ENCODE measurements around the gene EHD4. TPM values are rescaled to one million over a fixed set of nuclear protein-coding genes. Genes with fewer than 3 reads are reported as not detected.
A peak's percentile ranks its signal among the peaks of the same experiment; 100 is the strongest.

The EHD4 gene
- total RNA-seq, 2 donors from 2014 or later: 13.8 to 16.9 TPM

DNA sequence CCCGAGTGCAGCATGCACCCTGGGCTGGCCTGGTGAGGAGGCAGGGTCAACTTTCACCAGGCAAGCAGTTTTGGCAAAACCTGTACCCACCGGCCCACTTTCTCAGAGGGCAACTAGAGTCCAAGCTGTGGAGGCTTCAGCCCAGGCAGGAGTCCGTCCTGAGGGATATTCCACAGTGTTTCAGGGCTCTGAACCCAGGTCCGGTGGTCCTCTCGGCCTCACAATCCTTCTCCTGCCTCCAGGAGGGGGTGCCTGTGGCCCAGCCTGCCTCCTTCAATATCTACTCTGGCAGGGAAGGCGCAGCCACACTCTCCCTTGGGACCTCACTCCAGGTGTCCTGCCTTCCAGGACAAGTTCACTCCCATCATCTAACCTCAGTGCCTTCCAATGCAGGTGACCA, 44.6 kb upstream of the EHD4 start:
- WGBS, 2 donors: 93 to 95% methylated on average over 6 of the region's 6 CpGs
- intact Hi-C loops (cut with DNase I): no loop called here
- H3K27ac ChIP-seq: no peak overlapping the region

DNA sequence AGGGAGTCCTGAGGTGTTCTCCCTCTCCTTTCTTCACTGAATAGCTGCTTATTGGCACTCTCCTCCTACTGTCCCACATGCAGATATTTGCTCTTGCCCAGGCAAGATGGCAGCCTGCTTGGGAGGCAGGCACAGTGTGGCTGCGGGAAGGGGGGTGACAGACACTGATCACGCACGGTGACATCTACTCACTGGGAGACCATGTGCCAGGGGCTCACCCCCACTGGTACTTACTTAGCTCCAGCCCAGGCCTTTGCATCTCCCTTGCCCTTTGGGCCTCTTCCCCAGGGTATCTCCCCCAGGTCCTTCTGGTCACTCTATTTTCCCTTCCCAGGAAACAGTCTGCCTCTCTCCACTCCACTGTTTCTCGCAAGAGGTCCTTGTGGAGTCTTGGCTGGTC, 42.0 kb upstream of the EHD4 start:
- Histone ChIP-seq H3K27me3 (no peaks in the 10 kb centered on the region), H3K4me1 (peaks cover 10% of the 10 kb centered on the region), H3K4me3 (no peak overlapping the region), H3K36me3 (replicated peaks in 1 of 2; ENCODE audit: insufficient read depth in 1 of 2, low read depth in 2 of 2) (no peaks in the 10 kb centered on the region), H3K27ac (no peak overlapping the region), H3K9me3 (no peaks in the 10 kb centered on the region)
- ATAC-seq (no peak), DNase-seq (no peak)
- TF ChIP-seq POLR2A (IDR thresholded peaks at IDR 0.05): no peak
- TF ChIP-seq CTCF (IDR thresholded peaks at IDR 0.05): no peak
- 98 to 100% methylated on average over 4 of the region's 4 CpGs for WGBS, 2 donors
- intact Hi-C loops (cut with DNase I): no loop called here

More for the DNA sequence above, 44.6 kb upstream of the EHD4 start:
- Histone ChIP-seq H3K4me3 (no peak overlapping the region), H3K9me3 (no peaks in the 10 kb centered on the region), H3K4me1 (peaks cover 7% of the 10 kb centered on the region), H3K27me3 (no peaks in the 10 kb centered on the region), H3K36me3 (replicated peaks in 1 of 2; ENCODE audit: insufficient read depth in 1 of 2, low read depth in 2 of 2) (no peaks in the 10 kb centered on the region)
- DNase-seq: no peak
- ATAC-seq: no peak
- no peak for TF ChIP-seq CTCF (IDR thresholded peaks at IDR 0.05)
- TF ChIP-seq POLR2A (IDR thresholded peaks at IDR 0.05): no peak

GRCh38 chr15:42012928-42013482, 40.6 kb upstream of the EHD4 start:
- Histone ChIP-seq H3K36me3 (replicated peaks in 1 of 2; ENCODE audit: insufficient read depth in 1 of 2, low read depth in 2 of 2) (no peaks in the 10 kb centered on the region), H3K4me3 (no peak overlapping the region), H3K27me3 (no peaks in the 10 kb centered on the region), H3K4me1 (peaks cover 10% of the 10 kb centered on the region), H3K27ac (no peak overlapping the region), H3K9me3 (no peaks in the 10 kb centered on the region)
- WGBS, 2 donors: 93% methylated on average over 9 to 10 of the region's 10 CpGs
- intact Hi-C loops (cut with DNase I): no loop called here
- TF ChIP-seq CTCF (IDR thresholded peaks at IDR 0.05) (no peak), POLR2A (IDR thresholded peaks at IDR 0.05) (no peak)
- ATAC-seq (no peak), DNase-seq (no peak)

DNA sequence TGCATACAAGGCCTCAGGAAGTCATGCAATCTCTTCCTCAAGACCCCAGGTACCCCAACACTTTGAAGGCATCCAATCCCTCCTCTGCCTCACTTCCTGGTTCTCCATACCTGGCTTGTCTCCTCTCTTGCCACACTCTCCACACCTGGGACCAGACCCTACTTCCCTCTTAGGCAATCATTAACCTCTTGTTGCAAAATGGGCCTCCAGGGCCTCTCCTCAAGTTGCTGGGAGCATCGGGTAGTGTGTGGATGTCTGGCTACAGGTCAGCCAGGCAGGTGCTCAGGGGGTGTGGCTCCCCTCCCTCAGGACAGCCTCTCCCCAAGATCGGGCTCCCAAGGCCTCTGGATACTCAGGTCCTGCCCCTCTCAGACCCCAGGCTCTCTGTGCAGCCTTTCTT, 39.9 kb upstream of the EHD4 start:
- H3K4me1 ChIP-seq: peaks cover 10% of the 10 kb centered on the region
- 34 to 49% methylated on average over 2 of the region's 2 CpGs for WGBS, 2 donors
- ATAC-seq (peak; percentile 75), DNase-seq (peak; percentile 24 to 63 (median 42))
- intact Hi-C loops (cut with DNase I): no loop called here
- no peaks in the 10 kb centered on the region for H3K27me3 ChIP-seq
- TF ChIP-seq POLR2A (IDR thresholded peaks at IDR 0.05) (no peak), CTCF (IDR thresholded peaks at IDR 0.05) (no peak)
- H3K9me3 ChIP-seq: no peaks in the 10 kb centered on the region
- H3K36me3 ChIP-seq (replicated peaks in 1 of 2; ENCODE audit: insufficient read depth in 1 of 2, low read depth in 2 of 2): no peaks in the 10 kb centered on the region
- H3K27ac ChIP-seq: peak overlapping the region in 1 of 4 donors; percentile 36
- no peak overlapping the region for H3K4me3 ChIP-seq

DNA sequence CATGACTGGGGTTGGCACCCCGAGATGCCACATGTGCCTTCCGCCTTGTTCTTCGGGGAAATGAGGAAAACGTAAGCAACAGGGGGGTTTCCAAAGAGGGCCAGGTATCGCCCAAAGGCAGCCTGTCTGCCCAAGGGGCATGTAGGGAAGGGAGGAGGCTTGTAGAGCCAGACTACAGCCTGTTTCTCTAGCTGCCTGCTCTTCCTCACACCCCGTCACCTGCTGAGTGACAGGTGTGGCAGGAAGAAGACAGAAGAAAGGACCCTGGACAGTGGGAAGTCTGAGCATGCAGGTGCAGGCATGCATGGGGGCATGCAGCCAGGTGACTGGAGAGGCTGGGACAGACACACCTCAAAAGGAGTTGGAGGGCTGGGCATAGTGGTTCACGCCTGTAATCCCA, 38.7 kb upstream of the EHD4 start:
- intact Hi-C loops (cut with DNase I): no loop called here
- Histone ChIP-seq H3K9me3 (no peaks in the 10 kb centered on the region), H3K4me3 (no peak overlapping the region), H3K27me3 (no peaks in the 10 kb centered on the region), H3K4me1 (peaks cover 10% of the 10 kb centered on the region), H3K36me3 (replicated peaks in 1 of 2; ENCODE audit: insufficient read depth in 1 of 2, low read depth in 2 of 2) (no peaks in the 10 kb centered on the region), H3K27ac (peak overlapping the region in 2 of 4 donors; percentile 43 to 55)
- WGBS, 2 donors: 86 to 95% methylated on average over 7 of the region's 7 CpGs
- no peak for DNase-seq
- ATAC-seq: no peak
- TF ChIP-seq POLR2A (IDR thresholded peaks at IDR 0.05): no peak
- no peak for TF ChIP-seq CTCF (IDR thresholded peaks at IDR 0.05)

Measured in body of pancreas (tissue), 4 donors.